ENCODE results near the gene ATRIP.

DNA sequence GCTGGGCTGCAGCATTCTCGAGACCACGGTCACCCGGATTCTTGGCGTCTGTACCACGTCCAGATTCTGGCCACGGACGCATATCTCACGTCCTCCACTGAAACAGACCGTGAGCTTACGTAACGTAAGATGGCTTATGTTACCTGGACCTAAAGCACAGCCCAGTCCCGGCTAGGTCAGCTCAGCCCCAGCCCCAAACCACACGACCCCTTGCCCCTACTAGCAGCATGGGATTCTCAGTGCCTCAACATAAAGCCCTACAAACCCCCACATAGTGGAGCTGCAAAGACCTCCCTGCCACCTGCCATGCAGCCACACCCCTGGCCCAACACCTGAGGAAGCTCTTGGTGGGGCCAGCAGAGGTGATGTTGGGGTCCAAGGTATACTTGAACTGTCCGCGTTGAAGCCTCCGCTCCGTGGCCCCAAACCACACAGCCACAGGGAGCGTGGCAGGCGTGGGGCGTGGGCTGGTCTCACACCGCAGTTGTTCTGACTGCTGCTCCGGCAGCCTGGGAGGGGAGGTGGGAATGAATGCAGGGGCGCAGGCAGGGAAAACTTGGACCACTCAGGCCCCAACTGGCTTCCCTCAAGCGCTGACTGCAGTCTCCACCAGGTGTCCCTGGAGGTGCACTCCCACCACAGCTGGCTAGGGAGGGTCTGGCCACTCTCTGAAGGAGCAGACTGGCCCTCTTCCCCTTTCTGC is 31.1 kb upstream of the ATRIP start:
- TF ChIP-seq, protein P1, sequence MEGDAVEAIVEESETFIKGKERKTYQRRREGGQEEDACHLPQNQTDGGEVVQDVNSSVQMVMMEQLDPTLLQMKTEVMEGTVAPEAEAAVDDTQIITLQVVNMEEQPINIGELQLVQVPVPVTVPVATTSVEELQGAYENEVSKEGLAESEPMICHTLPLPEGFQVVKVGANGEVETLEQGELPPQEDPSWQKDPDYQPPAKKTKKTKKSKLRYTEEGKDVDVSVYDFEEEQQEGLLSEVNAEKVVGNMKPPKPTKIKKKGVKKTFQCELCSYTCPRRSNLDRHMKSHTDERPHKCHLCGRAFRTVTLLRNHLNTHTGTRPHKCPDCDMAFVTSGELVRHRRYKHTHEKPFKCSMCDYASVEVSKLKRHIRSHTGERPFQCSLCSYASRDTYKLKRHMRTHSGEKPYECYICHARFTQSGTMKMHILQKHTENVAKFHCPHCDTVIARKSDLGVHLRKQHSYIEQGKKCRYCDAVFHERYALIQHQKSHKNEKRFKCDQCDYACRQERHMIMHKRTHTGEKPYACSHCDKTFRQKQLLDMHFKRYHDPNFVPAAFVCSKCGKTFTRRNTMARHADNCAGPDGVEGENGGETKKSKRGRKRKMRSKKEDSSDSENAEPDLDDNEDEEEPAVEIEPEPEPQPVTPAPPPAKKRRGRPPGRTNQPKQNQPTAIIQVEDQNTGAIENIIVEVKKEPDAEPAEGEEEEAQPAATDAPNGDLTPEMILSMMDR (IDR thresholded peaks at IDR 0.05) = no peak
- TF ChIP-seq POLR2A (IDR thresholded peaks at IDR 0.05) (no peak), POLR2AphosphoS5 (IDR thresholded peaks at IDR 0.05) (no peak)

All from upper lobe of left lung (tissue), 4 donors.